HG02885 (cell line): ENCODE measurements around the gene CCNDBP1.
"Not testable (repeated sequence)": the region's sequence is repeated elsewhere in the genome, so short reads cannot be mapped to it uniquely, and the experiment has no call there.

Experiments used
- ATAC-seq: cut with Tn5 transposase; IDR thresholded peaks from one replicate; pipeline ENCODE4 v1.9.1; 2021; ENCODE audit warnings: mild to moderate bottlenecking; ENCODE audit not compliant: unreplicated experiment, poor library complexity

Gene CCNDBP1

GRCh38 chr15:43190178-43190577, 5.0 kb downstream of the CCNDBP1 start:
- ATAC-seq: no peak

- ATAC-seq: no peak
Observed at GRCh38 chr15:43193710-43194109, 8.5 kb downstream of the CCNDBP1 start.

GRCh38 chr15:43194795-43195194, 9.6 kb downstream of the CCNDBP1 start:
- no peak for ATAC-seq

GRCh38 chr15:43196760-43197548, 11.8 kb downstream of the CCNDBP1 start:
- no peak for ATAC-seq

- ATAC-seq: not testable (repeated sequence)
Observed at GRCh38 chr15:43197773-43198172, 12.6 kb downstream of the CCNDBP1 start.

- ATAC-seq: not testable (repeated sequence)
Observed at GRCh38 chr15:43198556-43198955, 13.4 kb downstream of the CCNDBP1 start.

GRCh38 chr15:43198992-43199391, 13.8 kb downstream of the CCNDBP1 start:
- no peak for ATAC-seq

- no peak for ATAC-seq
Observed at GRCh38 chr15:43199945-43200488, 14.8 kb downstream of the CCNDBP1 start.

- ATAC-seq: no peak
Observed at GRCh38 chr15:43204016-43204901, 19.1 kb downstream of the CCNDBP1 start.

- no peak for ATAC-seq
Observed at GRCh38 chr15:43206054-43206453, 20.9 kb downstream of the CCNDBP1 start.

- ATAC-seq: no peak
Observed at GRCh38 chr15:43207024-43207423, 21.8 kb downstream of the CCNDBP1 start.

GRCh38 chr15:43208052-43209002, 23.1 kb downstream of the CCNDBP1 start:
- no peak for ATAC-seq

GRCh38 chr15:43209059-43209824, 24.0 kb downstream of the CCNDBP1 start:
- no peak for ATAC-seq

GRCh38 chr15:43210172-43210745, 25.1 kb downstream of the CCNDBP1 start:
- no peak for ATAC-seq

- no peak for ATAC-seq
Observed at GRCh38 chr15:43210807-43211206, 25.6 kb downstream of the CCNDBP1 start.

GRCh38 chr15:43211224-43211735, 26.1 kb downstream of the CCNDBP1 start:
- ATAC-seq: no peak

GRCh38 chr15:43212299-43212698, 27.1 kb downstream of the CCNDBP1 start:
- ATAC-seq: no peak

- ATAC-seq: no peak
Observed at GRCh38 chr15:43212951-43213350, 27.7 kb downstream of the CCNDBP1 start.

- ATAC-seq: no peak
Observed at GRCh38 chr15:43213466-43213865, 28.3 kb downstream of the CCNDBP1 start.
